ENCODE results near the gene CRYBG3. TPM values are rescaled to one million over a fixed set of nuclear protein-coding genes. Genes with fewer than 3 reads are reported as not detected.

Gene CRYBG3
- total and polyA plus RNA-seq, 2 of the 13 experiments (the other 11 are each of a cell fraction or from before 2014, with no cell fraction given): 3.8 to 15.9 TPM

GRCh38 chr3:97971679-97972567 lies 150.1 kb downstream of the CRYBG3 start, which contains the start of gene RIOX2 (continued):
- TF ChIP-seq POGZ (CRISPR knock-in tag; IDR thresholded peaks at IDR 0.05): peak; percentile 75
- TF ChIP-seq, protein P1, sequence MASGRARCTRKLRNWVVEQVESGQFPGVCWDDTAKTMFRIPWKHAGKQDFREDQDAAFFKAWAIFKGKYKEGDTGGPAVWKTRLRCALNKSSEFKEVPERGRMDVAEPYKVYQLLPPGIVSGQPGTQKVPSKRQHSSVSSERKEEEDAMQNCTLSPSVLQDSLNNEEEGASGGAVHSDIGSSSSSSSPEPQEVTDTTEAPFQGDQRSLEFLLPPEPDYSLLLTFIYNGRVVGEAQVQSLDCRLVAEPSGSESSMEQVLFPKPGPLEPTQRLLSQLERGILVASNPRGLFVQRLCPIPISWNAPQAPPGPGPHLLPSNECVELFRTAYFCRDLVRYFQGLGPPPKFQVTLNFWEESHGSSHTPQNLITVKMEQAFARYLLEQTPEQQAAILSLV (CRISPR knock-in tag; IDR thresholded peaks at IDR 0.05; ENCODE audit: borderline replicate concordance): peak; percentile 67; the same call in 1 of the 2 replicates
- TF ChIP-seq ZNF772 (CRISPR knock-in tag; IDR thresholded peaks at IDR 0.05): peak; percentile 69; the same call in 1 of the 2 replicates
- TF ChIP-seq TCF12 (IDR thresholded peaks at IDR 0.05): no peak
- TF ChIP-seq TCF12 (CRISPR knock-in tag; IDR thresholded peaks at IDR 0.05): peak; percentile 42; the same call in 1 of the 2 replicates
- no peak for TF ChIP-seq ZNF850 (CRISPR knock-in tag; conservative IDR thresholded peaks at IDR 0.05)
- TF ChIP-seq PHB2 (IDR thresholded peaks at IDR 0.05; ENCODE audit: partially characterized antibody): no peak
- peak; percentile 33; the same call in 1 of the 2 replicates for TF ChIP-seq KDM2A (CRISPR knock-in tag; IDR thresholded peaks at IDR 0.05; ENCODE audit: borderline replicate concordance, low read depth)
- TF ChIP-seq KLF12 (CRISPR knock-in tag; IDR thresholded peaks at IDR 0.05; ENCODE audit: borderline replicate concordance): 0 out of 2 replicates have a peak, but pooled peaks have one; percentile 28
- TF ChIP-seq, protein P2, sequence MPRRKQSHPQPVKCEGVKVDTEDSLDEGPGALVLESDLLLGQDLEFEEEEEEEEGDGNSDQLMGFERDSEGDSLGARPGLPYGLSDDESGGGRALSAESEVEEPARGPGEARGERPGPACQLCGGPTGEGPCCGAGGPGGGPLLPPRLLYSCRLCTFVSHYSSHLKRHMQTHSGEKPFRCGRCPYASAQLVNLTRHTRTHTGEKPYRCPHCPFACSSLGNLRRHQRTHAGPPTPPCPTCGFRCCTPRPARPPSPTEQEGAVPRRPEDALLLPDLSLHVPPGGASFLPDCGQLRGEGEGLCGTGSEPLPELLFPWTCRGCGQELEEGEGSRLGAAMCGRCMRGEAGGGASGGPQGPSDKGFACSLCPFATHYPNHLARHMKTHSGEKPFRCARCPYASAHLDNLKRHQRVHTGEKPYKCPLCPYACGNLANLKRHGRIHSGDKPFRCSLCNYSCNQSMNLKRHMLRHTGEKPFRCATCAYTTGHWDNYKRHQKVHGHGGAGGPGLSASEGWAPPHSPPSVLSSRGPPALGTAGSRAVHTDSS (CRISPR knock-in tag; conservative IDR thresholded peaks at IDR 0.05): no peak
- peak; percentile 37; the same call in 1 of the 2 replicates for TF ChIP-seq ZNF788 (CRISPR knock-in tag; IDR thresholded peaks at IDR 0.05; ENCODE audit: borderline replicate concordance)
- peak; percentile 82 for TF ChIP-seq GMEB1 (CRISPR knock-in tag; IDR thresholded peaks at IDR 0.05; ENCODE audit: borderline replicate concordance)
- TF ChIP-seq ZNF281 (CRISPR knock-in tag; IDR thresholded peaks at IDR 0.05; ENCODE audit: borderline replicate concordance): peak; percentile 29; the same call in 1 of the 2 replicates
- no peak for TF ChIP-seq ZNF17 (CRISPR knock-in tag; IDR thresholded peaks at IDR 0.05)
- no peak for TF ChIP-seq STAT5B (CRISPR knock-in tag; IDR thresholded peaks at IDR 0.05)
- TF ChIP-seq POLR2A (IDR thresholded peaks at IDR 0.05; ENCODE audit: insufficient read depth in 1 of 2, low read depth in 2 of 2, low read length in 2 of 2): peak; percentile 61 to 81; a peak in 3 of 4 replicates
- peak; percentile 84; the same call in 1 of the 2 replicates for TF ChIP-seq SNAI1 (CRISPR knock-in tag; IDR thresholded peaks at IDR 0.05; ENCODE audit: borderline replicate concordance)
- peak; percentile 91 for TF ChIP-seq NR0B2 (CRISPR knock-in tag; IDR thresholded peaks at IDR 0.05)
- TF ChIP-seq, protein P3, sequence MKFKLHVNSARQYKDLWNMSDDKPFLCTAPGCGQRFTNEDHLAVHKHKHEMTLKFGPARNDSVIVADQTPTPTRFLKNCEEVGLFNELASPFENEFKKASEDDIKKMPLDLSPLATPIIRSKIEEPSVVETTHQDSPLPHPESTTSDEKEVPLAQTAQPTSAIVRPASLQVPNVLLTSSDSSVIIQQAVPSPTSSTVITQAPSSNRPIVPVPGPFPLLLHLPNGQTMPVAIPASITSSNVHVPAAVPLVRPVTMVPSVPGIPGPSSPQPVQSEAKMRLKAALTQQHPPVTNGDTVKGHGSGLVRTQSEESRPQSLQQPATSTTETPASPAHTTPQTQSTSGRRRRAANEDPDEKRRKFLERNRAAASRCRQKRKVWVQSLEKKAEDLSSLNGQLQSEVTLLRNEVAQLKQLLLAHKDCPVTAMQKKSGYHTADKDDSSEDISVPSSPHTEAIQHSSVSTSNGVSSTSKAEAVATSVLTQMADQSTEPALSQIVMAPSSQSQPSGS (CRISPR knock-in tag; IDR thresholded peaks at IDR 0.05): no peak
